OCI-LY3 (cell line): Measurements from ENCODE around the gene USP10.
A peak's percentile ranks its signal among the peaks of the same experiment; 100 is the strongest.
"Not testable (repeated sequence)": the region's sequence is repeated elsewhere in the genome, so short reads cannot be mapped to it uniquely, and the experiment has no call there.

Experiments
- H2AFZ ChIP-seq: fragments of 200-600, 300-600 bp; shearing (Covaris generic); 2 replicates; pipeline ENCODE4 v1.6.0; 2014; ENCODE audit warnings: antibody characterized with exemption, low read depth, low read length
- H3K27ac ChIP-seq: fragments of 200-600, 300-600 bp; sonication (generic); 2 replicates; pipeline ENCODE4 v1.5.1; 2014; ENCODE audit warnings: mild to moderate bottlenecking, low read length, moderate library complexity, mixed read lengths
- H3K27me3 ChIP-seq: fragments of 200-600, 300-600 bp; sonication (generic); 2 replicates; pipeline ENCODE4 v1.6.1; 2014; ENCODE audit warnings: low read depth, low read length, mixed read lengths
- H3K36me3 ChIP-seq: fragments of 200-600, 300-600 bp; sonication (generic); replicated peaks from 2 replicates; pipeline ENCODE3; 2014; ENCODE audit warnings: low read depth, low read length, mixed read lengths
- H3K4me1 ChIP-seq: fragments of 300-600, 200-600 bp; sonication (generic); 2 replicates; pipeline ENCODE4 v1.6.1; 2014; ENCODE audit warnings: low read length, mixed read lengths
- H3K4me2 ChIP-seq: fragments of 200-600, 300-600 bp; sonication (generic); 2 replicates; pipeline ENCODE4 v1.6.1; 2014; ENCODE audit warnings: low read length, mixed read lengths
- H3K4me3 ChIP-seq: fragments of 300-600, 200-600 bp; sonication (generic); 2 replicates; pipeline ENCODE4 v1.5.1; 2014; ENCODE audit warnings: antibody characterized with exemption, mild to moderate bottlenecking, low read length, moderate library complexity
- H3K79me2 ChIP-seq: fragments of 300-600, 200-600 bp; shearing (Covaris generic); 2 replicates; pipeline ENCODE4 v1.6.1; 2014; ENCODE audit warnings: mild to moderate bottlenecking, low read length, mixed read lengths
- H3K9ac ChIP-seq: fragments of 300-600, 200-600 bp; shearing (Covaris generic); 2 replicates; pipeline ENCODE4 v1.6.0; 2014; ENCODE audit warnings: mild to moderate bottlenecking, low read length, moderate library complexity
- H3K9me3 ChIP-seq: fragments of 200-600, 300-600 bp; shearing (Covaris generic); 2 replicates; pipeline ENCODE4 v1.6.1; 2014; ENCODE audit warnings: low read length, mixed read lengths; ENCODE audit not compliant: insufficient read depth
- H4K20me1 ChIP-seq: fragments of 200-600, 300-600 bp; sonication (generic); 2 replicates; pipeline ENCODE4 v1.6.1; 2016; ENCODE audit warnings: low read length, mixed read lengths; ENCODE audit not compliant: insufficient read depth
- EZH2phosphoT487 ChIP-seq: fragments of 200-600 bp; shearing (Covaris generic); IDR thresholded peaks from 2 replicates; pipeline ENCODE4 v1.6.1; 2018; ENCODE audit warnings: antibody characterized with exemption, mixed run types, low read depth
- TF ChIP-seq, protein P1 (sequence below): fragments of 200-600, 300-600 bp; sonication (generic); IDR thresholded peaks from 2 replicates; pipeline ENCODE4 v1.5.1; 2014; ENCODE audit warnings: antibody characterized with exemption, low read length, low read depth

Gene USP10

DNA sequence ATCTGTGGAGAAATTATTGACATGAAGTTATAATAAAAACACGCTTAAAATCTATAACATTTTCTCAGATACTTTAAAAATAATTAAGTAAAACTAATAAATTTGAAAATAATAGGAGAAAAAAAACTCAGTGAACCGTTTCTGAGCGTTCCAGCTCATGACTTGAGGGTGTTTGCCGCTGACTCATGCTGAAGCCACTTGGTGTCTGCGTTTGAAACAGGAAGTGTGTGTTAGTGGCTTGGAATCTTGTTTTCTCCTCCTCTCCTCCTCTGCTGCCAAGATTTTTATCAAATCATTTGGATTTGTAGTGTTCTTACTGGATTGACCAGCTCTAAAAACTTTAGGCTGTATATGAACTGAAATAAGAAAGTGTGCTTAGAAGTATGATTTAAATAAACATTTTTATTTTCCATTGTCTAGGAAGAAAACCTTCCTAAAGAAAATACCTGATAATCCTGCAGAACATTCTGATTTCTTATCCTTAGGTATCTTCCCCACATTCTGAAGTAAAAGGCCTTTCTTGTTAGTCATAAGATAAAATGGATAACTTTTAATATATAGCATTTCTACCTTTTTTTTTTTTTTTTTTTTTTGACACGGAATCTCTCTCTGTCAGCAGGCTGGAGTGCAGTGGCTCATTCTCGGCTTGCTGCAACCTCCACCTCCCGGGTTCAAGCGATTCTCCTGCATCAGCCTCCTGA lies 30.8 kb downstream of the USP10 start:
- Histone ChIP-seq H3K4me3 (peak overlapping the region; percentile 52), H3K4me2 (peak overlapping the region; percentile 74), H3K9ac (peak overlapping the region; percentile 17), H3K27me3 (no peaks in the 10 kb centered on the region), H2AFZ (no peak overlapping the region), H3K79me2 (peaks cover 98% of the 10 kb centered on the region), H3K9me3 (no peaks in the 10 kb centered on the region), H4K20me1 (peaks cover 86% of the 10 kb centered on the region), H3K27ac (peak overlapping the region; percentile 28), H3K36me3 (peaks cover 16% of the 10 kb centered on the region), H3K4me1 (peaks cover 60% of the 10 kb centered on the region)
- TF ChIP-seq, protein P1, sequence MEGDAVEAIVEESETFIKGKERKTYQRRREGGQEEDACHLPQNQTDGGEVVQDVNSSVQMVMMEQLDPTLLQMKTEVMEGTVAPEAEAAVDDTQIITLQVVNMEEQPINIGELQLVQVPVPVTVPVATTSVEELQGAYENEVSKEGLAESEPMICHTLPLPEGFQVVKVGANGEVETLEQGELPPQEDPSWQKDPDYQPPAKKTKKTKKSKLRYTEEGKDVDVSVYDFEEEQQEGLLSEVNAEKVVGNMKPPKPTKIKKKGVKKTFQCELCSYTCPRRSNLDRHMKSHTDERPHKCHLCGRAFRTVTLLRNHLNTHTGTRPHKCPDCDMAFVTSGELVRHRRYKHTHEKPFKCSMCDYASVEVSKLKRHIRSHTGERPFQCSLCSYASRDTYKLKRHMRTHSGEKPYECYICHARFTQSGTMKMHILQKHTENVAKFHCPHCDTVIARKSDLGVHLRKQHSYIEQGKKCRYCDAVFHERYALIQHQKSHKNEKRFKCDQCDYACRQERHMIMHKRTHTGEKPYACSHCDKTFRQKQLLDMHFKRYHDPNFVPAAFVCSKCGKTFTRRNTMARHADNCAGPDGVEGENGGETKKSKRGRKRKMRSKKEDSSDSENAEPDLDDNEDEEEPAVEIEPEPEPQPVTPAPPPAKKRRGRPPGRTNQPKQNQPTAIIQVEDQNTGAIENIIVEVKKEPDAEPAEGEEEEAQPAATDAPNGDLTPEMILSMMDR: no peak
- no peak for TF ChIP-seq EZH2phosphoT487

- H3K9me3 ChIP-seq, H3K4me3 ChIP-seq: not testable (repeated sequence)
- peaks cover 84% of the 10 kb centered on the region for H4K20me1 ChIP-seq
Measured at GRCh38 chr16:84732332-84732673, 32.5 kb downstream of the USP10 start.

GRCh38 chr16:84732674-84733352 lies 33.0 kb downstream of the USP10 start:
- Histone ChIP-seq H3K36me3 (peaks cover 19% of the 10 kb centered on the region), H4K20me1 (peaks cover 84% of the 10 kb centered on the region), H3K27me3 (no peaks in the 10 kb centered on the region), H3K9me3 (no peaks in the 10 kb centered on the region), H2AFZ (no peak overlapping the region), H3K4me1 (peaks cover 46% of the 10 kb centered on the region), H3K79me2 (peaks cover 98% of the 10 kb centered on the region), H3K9ac (no peak overlapping the region), H3K27ac (0 out of 2 replicates have a peak overlapping the region, but pooled peaks have one; percentile 9), H3K4me3 (no peak overlapping the region), H3K4me2 (peak overlapping the region; percentile 49)
- TF ChIP-seq, protein P1: no peak
- TF ChIP-seq EZH2phosphoT487: no peak

More at GRCh38 chr16:84732332-84732673, 32.5 kb downstream of the USP10 start:
- H2AFZ ChIP-seq, H3K9ac ChIP-seq, H3K27me3 ChIP-seq, H3K27ac ChIP-seq: not testable (repeated sequence)
- Histone ChIP-seq H3K79me2 (peaks cover 98% of the 10 kb centered on the region), H3K36me3 (peaks cover 19% of the 10 kb centered on the region), H3K4me2 (peak overlapping the region; percentile 49), H3K4me1 (peaks cover 46% of the 10 kb centered on the region)

- no peaks in the 10 kb centered on the region for H3K27me3 ChIP-seq
- peaks cover 33% of the 10 kb centered on the region for H3K36me3 ChIP-seq
- no peak overlapping the region for H2AFZ ChIP-seq
- H4K20me1 ChIP-seq: peaks cover 89% of the 10 kb centered on the region
- H3K27ac ChIP-seq: no peak overlapping the region
- peaks cover 98% of the 10 kb centered on the region for H3K79me2 ChIP-seq
- peaks cover 31% of the 10 kb centered on the region for H3K4me1 ChIP-seq
- no peak overlapping the region for H3K4me2 ChIP-seq
- no peak for TF ChIP-seq EZH2phosphoT487
- TF ChIP-seq, protein P1: no peak
- no peaks in the 10 kb centered on the region for H3K9me3 ChIP-seq
- H3K4me3 ChIP-seq: no peak overlapping the region
- no peak overlapping the region for H3K9ac ChIP-seq
Measured at GRCh38 chr16:84735849-84736586, 36.2 kb downstream of the USP10 start.
